ENCODE data around the gene ABCC1. TPM values are rescaled to one million over a fixed set of nuclear protein-coding genes. Genes with fewer than 3 reads are reported as not detected.
"Not testable (repeated sequence)": the region's sequence is repeated elsewhere in the genome, so short reads cannot be mapped to it uniquely, and the experiment has no call there.

The ABCC1 gene
- polyA plus RNA-seq, 1 donor, result 27.7 TPM

DNA sequence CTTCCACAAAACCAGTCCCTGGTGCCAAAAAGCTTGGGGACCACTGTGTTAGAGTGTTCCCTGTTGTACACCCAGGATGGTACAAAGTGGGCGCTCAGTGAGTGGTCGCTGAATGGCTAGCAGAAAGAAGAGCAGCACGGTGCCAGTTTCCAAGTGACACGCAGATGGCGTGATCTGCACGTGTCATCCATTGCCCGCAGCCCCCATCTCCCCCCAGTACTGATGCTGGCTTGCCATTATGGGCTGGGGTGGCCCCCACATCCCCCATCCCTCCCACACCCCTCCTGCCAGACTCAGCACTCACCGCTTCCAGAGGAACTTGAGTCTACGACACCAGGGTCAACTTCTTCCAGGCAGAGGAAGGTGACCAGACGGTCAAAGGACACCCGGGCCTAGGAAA, 237.4 kb downstream of the ABCC1 start:
- no peak for DNase-seq

DNA sequence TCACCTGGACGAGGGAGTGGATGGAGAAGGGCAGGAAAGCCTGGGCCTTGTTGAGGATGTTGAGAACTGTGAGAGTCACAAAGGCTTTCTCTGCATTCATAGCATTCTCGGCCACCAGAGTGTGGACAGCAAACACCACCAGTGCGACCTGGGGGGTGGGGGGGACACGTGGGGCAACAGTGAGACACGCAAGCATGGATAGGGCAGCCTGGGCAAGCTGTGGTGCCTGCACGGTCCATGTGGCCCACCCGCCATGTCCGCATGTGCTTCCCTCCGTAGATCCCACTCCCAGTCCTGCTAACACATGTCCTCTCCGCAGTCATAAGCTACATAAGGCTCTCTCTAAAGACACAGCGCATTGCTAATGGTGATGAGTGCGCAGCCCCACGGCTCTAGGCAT, 239.4 kb downstream of the ABCC1 start:
- no peak for DNase-seq

DNA sequence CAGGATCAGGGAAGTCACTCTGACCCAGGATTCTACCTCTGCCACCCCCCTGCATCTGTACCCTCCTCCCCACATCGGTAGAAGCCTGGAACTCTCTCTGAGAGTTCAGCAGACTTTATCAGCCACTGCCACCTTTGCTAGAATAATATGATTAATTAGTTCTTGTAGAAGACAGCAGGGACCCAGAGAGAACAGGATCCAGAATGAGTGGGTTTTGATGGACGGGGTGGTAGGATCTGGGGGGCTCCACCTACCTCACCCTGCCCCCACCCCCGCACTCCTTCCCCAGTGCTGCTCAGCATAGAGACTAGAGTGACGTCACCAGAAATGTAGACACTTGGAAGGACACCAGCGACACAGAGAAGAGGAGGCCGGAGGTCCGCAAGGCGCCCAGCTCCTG, 240.4 kb downstream of the ABCC1 start:
- DNase-seq, result no peak

DNA sequence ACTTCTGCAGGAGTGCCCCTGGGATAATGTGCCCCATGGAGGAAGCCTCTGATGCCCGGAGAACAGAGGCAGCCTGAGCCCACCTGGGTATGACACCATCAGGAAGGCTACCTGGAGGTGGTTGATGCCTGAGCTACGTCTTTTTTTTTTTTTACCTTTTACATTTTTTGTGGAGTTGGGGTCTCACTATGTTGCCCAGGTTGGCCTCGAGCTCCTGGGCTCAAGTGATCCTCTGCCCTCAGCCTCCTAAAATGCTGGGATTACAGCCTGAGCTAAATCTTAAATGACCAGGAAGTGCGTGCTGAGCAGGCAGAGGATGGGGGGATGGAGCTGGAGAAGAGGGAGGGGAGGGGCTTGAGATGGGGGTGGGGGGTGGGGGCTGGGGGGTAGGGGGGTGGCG, 241.1 kb downstream of the ABCC1 start:
- DNase-seq, result no peak

DNA sequence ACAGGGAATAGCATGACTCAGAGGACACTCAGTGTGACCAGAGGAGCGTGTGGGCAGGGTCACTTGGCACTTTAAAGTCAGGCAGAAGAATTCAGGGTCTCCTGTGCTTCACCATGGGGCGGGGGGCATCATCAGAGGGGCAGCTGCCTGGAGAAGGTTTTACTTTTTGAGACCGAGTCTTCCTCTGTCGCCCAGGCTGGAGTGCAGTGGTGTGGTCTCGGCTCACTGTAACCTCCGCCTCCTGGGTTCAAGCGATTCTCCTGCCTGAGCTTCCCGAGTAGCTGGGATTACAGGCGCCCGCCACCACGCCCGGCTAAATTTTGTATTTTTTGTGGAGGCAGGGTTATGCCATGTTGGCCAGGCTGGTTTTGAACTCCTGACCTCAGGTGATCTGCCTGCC, 241.6 kb downstream of the ABCC1 start:
- not testable (repeated sequence) for DNase-seq

DNA sequence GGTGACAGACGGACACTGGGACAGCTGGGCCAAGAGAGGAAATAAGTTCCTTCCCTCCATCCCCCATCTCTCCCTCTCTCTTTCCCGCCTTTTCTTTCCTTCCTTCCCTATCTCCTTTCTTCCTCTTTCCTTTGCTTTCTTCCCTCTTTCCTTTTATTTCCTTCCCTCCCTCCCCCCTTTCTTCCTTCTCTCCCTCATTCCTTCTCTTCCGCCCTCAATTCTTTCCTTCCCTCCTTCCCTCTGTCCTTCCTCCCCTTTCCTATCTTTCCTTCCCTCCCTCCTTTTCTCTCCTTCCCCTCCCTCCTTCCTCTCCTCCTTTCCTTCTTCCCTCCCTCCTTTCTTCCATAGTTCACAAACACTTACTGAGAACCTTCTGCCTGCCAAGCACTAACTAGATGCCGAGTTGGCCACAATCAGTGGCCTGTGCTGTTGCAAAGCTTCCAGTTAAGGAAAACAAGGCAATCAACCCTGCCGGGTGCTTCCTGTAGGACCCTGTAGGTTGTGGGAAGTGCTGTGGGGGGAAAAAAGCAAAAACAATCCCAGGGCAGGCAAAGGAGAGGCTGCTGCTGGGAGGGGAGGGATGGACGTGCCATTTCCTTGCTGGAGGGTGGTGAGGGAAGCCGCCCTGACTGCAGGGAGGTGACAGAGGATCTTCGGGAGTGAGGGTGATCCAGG, 242.2 kb downstream of the ABCC1 start:
- no peak for DNase-seq

Other genes with a start within 250 kb of the ABCC1 start
- 11.1 TPM for gene MYH11, start 92.6 kb upstream of the ABCC1 start, polyA plus RNA-seq (ENCODE audit: insufficient read length)
- 47.0 TPM for gene CEP20, start 61.0 kb upstream of the ABCC1 start, polyA plus RNA-seq (ENCODE audit: insufficient read length)